GM12872 (cell line): ENCODE results near the gene SPRY4.

ENCODE experiments used
- TF ChIP-seq, protein P1 (sequence below): IDR thresholded peaks from 3 replicates; pipeline ENCODE4 v1.5.1; 2011; ENCODE audit warnings: low read depth, mild to moderate bottlenecking, low read length, moderate library complexity; ENCODE audit not compliant: insufficient read depth

Gene SPRY4

DNA sequence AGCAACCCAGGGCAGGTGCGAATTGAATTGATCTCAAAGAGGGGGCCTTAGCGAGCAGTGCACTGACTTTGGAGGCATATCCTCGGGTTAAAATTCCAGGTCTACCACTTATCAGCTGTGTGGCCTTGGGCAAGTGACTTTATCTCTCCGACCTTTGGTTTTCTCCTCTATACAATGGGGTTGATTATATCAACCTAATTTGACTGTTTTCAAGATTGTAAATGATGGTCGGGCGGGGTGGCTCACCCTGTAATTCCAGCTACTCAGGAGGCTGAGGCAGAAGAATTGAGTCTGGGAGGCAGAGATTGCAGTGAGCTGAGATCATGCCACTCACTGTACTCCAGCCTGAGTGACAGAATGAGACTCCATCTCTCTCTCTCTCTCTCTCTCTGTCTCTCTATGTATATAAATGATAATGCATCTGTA, 18.7 kb downstream of the SPRY4 start:
- TF ChIP-seq, protein P1, sequence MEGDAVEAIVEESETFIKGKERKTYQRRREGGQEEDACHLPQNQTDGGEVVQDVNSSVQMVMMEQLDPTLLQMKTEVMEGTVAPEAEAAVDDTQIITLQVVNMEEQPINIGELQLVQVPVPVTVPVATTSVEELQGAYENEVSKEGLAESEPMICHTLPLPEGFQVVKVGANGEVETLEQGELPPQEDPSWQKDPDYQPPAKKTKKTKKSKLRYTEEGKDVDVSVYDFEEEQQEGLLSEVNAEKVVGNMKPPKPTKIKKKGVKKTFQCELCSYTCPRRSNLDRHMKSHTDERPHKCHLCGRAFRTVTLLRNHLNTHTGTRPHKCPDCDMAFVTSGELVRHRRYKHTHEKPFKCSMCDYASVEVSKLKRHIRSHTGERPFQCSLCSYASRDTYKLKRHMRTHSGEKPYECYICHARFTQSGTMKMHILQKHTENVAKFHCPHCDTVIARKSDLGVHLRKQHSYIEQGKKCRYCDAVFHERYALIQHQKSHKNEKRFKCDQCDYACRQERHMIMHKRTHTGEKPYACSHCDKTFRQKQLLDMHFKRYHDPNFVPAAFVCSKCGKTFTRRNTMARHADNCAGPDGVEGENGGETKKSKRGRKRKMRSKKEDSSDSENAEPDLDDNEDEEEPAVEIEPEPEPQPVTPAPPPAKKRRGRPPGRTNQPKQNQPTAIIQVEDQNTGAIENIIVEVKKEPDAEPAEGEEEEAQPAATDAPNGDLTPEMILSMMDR = no peak

DNA sequence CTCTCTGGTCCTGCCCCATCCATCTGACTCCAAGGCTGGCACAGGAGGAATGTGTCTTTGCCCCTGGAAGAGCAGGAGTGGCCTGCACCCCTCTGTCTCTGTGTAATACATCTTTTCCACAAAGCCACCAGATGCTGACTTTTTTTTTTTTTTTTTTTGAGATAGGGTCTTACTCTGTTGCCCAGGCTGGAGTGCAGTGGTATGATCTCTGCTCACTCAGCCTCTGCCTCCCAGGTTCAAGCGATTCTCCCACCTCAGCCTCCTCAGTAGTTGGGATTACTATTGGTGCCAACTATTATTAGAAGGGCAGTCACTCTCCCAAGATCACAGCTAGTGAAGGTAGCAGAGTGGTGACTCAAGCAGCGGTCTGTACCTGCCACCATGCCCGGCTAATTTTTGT, 19.6 kb downstream of the SPRY4 start:
- TF ChIP-seq, protein P1 = no peak

DNA sequence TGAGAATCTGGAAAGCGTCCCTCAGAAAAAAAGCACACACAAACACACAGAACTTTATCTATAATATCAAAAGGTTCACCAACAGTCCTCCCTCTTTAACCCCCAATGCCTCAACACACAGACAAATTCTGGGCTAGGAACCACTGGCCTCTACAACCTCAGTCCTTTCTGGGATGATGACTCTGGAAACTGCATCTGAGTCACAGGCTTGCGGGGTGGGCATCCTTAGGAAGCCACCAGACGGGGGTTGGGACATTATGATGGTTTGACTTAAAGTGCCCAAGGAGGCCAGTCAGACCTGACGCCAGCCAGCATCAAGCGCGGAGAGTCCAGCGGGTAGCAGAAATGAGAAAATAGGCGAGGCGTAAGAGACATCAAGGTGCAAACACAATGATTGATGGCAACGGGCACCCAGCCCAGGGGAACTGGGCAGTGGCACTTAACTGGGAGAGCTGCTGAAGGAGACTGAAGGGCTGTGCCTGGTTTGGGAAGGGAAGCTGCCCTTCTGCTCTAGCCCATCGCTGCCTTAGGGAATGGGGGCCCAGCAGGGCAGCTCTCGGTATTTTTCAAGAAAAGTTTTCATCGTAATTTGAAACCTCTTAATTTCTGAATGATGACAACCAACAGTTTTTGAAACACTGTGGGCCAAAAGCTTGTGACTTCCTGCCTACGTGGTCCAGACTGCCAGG, 20.7 kb downstream of the SPRY4 start:
- TF ChIP-seq, protein P1 = no peak

DNA sequence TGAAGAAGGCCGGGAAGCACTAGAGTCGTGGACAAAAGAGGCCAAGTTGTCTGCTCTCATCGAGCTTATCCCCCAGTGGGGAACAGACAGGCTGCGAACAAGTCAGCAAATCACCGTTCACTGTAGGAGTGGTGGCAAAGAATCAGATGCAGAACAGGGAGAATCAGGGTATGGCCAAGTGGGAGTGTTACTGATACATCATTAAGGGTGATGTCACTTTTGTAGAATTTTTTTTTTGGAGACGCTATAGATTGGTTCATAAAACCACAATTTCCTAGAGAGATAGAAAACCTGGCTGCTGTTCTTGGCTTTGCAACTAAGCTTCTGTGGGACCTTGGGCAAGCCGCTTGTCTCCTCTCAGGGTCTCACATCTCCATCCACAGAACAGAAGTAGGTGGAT, 21.3 kb downstream of the SPRY4 start:
- TF ChIP-seq, protein P1 = no peak

DNA sequence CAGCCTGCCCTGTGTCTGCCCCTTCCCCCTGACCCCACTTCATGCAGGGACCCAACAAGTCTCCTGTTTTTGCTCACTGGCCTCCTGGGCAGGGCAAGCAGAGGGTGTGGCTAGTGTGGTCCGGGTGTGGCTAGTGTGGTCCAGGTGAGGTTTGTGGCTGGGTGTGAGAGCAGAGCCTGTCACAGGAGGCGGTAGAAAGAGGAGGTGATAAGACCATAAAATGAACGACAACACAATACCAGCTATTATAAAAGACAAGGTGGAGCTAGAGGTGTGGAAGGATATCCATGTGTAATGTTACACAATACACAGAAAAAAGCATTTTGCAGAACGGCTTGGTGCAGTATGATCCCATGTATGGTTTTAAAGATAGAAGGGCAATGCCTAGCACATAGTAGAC, 23.3 kb downstream of the SPRY4 start:
- TF ChIP-seq, protein P1 = no peak

DNA sequence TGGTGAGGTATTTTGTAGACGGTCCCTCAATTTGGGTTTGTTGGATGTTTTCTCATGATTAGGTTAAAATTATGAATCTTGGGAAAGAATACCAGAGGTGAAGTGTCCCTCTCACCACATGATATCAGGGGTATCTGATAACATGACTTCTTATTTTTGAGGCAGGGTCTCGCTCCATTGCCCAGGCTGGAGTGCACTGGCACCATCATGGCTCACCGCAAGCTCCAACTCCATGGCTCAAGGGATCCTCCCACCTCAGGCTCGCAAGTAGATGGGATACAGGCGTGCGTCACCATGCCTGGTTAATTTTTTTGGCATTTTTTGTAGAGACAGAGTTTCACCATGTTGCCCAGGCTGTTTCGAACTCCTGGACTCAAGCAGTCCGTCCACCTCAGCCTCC, 24.1 kb downstream of the SPRY4 start:
- TF ChIP-seq, protein P1 = no peak

DNA sequence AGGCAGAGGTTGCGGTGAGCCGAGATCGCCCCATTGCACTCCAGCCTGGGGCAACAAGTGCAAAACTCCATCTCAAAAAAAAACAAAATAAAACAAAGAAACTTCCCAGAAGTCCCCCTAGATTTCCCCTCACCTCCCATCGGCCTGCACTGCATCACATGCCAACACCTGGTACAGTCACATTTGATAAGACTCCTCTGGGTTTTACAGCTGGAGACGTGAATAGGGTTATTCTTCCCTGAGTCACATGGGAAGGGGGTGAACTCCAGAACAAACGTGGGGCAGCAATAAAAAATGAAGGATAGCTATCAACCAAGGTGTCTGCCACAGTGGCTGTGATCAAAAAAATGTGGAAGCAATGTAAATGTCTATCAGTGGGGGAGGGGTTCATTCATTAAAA, 26.0 kb downstream of the SPRY4 start:
- TF ChIP-seq, protein P1 = no peak
